ENCODE results near the gene GALK1. TPM values are rescaled to one million over a fixed set of nuclear protein-coding genes. Genes with fewer than 3 reads are reported as not detected.

The GALK1 gene
- total and polyA plus RNA-seq, 2 of the 13 experiments (the other 11 are each of a cell fraction or from before 2014, with no cell fraction given): 59.9 to 93.6 TPM

GRCh38 chr17:75785016-75785890 lies 20.3 kb upstream of the GALK1 start (continued):
- TF ChIP-seq ZNF30 (CRISPR knock-in tag; IDR thresholded peaks at IDR 0.05) (peak; percentile 92), SETDB1 (CRISPR knock-in tag; IDR thresholded peaks at IDR 0.05; ENCODE audit: borderline replicate concordance) (no peak), KAT7 (CRISPR knock-in tag; IDR thresholded peaks at IDR 0.05; ENCODE audit: borderline replicate concordance) (peak; percentile 91; the same call in 1 of the 2 replicates), SMAD3 (CRISPR knock-in tag; IDR thresholded peaks at IDR 0.05) (no peak; the same call in 1 of the 2 replicates), ZBTB44 (CRISPR knock-in tag; IDR thresholded peaks at IDR 0.05) (peak; percentile 50; the same call in 1 of the 2 replicates), ZFP82 (CRISPR knock-in tag; IDR thresholded peaks at IDR 0.05; ENCODE audit: borderline replicate concordance) (peak; percentile 70; the same call in 1 of the 2 replicates), POLR2AphosphoS5 (IDR thresholded peaks at IDR 0.05; ENCODE audit: low read depth, low read length) (peak; percentile 75), MIER3 (CRISPR knock-in tag; IDR thresholded peaks at IDR 0.05; ENCODE audit: borderline replicate concordance) (peak; percentile 24; the same call in 1 of the 2 replicates), ATRX (CRISPR knock-in tag; IDR thresholded peaks at IDR 0.05; ENCODE audit: borderline replicate concordance) (peak; percentile 40; the same call in 1 of the 2 replicates), CC2D1A (CRISPR knock-in tag; IDR thresholded peaks at IDR 0.05) (peak; percentile 8; the same call in 1 of the 2 replicates), KAT8 (CRISPR knock-in tag; IDR thresholded peaks at IDR 0.05) (peak; percentile 87), SMARCC2 (IDR thresholded peaks at IDR 0.05) (no peak), ZZZ3 (CRISPR knock-in tag; IDR thresholded peaks at IDR 0.05; ENCODE audit: borderline replicate concordance) (peak; percentile 76; the same call in 1 of the 2 replicates), ZNF747 (CRISPR knock-in tag; IDR thresholded peaks at IDR 0.05; ENCODE audit: borderline replicate concordance) (peak; percentile 87; the same call in 1 of the 2 replicates), ZNF264 (CRISPR knock-in tag; IDR thresholded peaks at IDR 0.05) (peak; percentile 74; the same call in 1 of the 2 replicates), ZNF614 (CRISPR knock-in tag; IDR thresholded peaks at IDR 0.05; ENCODE audit: borderline replicate concordance) (peak; percentile 51; the same call in 1 of the 2 replicates), ZMYM3 (CRISPR knock-in tag; IDR thresholded peaks at IDR 0.05) (peak; percentile 63; the same call in 1 of the 2 replicates), ZNF12 (CRISPR knock-in tag; IDR thresholded peaks at IDR 0.05) (peak; percentile 14), HOXD1 (CRISPR knock-in tag; IDR thresholded peaks at IDR 0.05) (0 out of 2 replicates have a peak, but pooled peaks have one; percentile 43), HBP1 (CRISPR knock-in tag; IDR thresholded peaks at IDR 0.05; ENCODE audit: low read depth) (0 out of 2 replicates have a peak, but pooled peaks have one; percentile 47), HDAC1 (CRISPR knock-in tag; IDR thresholded peaks at IDR 0.05) (peak; percentile 90)

Measured in HepG2 (cell line).